Measurements from ENCODE around the gene ETFB.
A peak's percentile ranks its signal among the peaks of the same experiment; 100 is the strongest.

Gene ETFB

GRCh38 chr19:51372021-51372648 is 5.9 kb upstream of the ETFB start:
- no peak for DNase-seq

- DNase-seq = no peak
Observed at GRCh38 chr19:51371186-51371690, 5.0 kb upstream of the ETFB start.

- no peak for DNase-seq
Observed at GRCh38 chr19:51370230-51370629, 4.0 kb upstream of the ETFB start.

- DNase-seq = no peak
Observed at GRCh38 chr19:51368366-51369282, 2.4 kb upstream of the ETFB start, which contains the start of gene CLDND2. TSS of gene CLDND2 (minus strand) at chr19:51369003. CDS start at chr19:51368577, 426 bp downstream.

GRCh38 chr19:51367565-51368365 is 1.6 kb upstream of the ETFB start:
- peak; percentile 90 for DNase-seq

GRCh38 chr19:51367255-51367564 is 1.0 kb upstream of the ETFB start:
- no peak for DNase-seq

- DNase-seq = peak; percentile 93
Observed at GRCh38 chr19:51366389-51367254, 434 bp upstream of the ETFB start.

GRCh38 chr19:51365211-51365964 is 800 bp downstream of the ETFB start:
- no peak for DNase-seq

GRCh38 chr19:51364200-51365106 is 1.7 kb downstream of the ETFB start:
- no peak for DNase-seq

- no peak for DNase-seq
Observed at GRCh38 chr19:51361239-51361638, 4.9 kb downstream of the ETFB start.

GRCh38 chr19:51359294-51359693 is 6.9 kb downstream of the ETFB start:
- no peak for DNase-seq

- no peak for DNase-seq
Observed at GRCh38 chr19:51357952-51358351, 8.2 kb downstream of the ETFB start.

GRCh38 chr19:51356159-51356801 is 9.9 kb downstream of the ETFB start:
- no peak for DNase-seq

GRCh38 chr19:51354742-51355148 is 11.4 kb downstream of the ETFB start:
- DNase-seq = no peak

GRCh38 chr19:51354103-51354741 is 12.0 kb downstream of the ETFB start:
- no peak for DNase-seq

GRCh38 chr19:51352783-51353360 is 13.3 kb downstream of the ETFB start:
- no peak for DNase-seq

- DNase-seq = no peak
Observed at GRCh38 chr19:51351266-51351990, 14.8 kb downstream of the ETFB start.
